Dermis blood vessel endothelial cell (primary cell): ENCODE measurements around the gene ZNF892. TPM values are rescaled to one million over a fixed set of nuclear protein-coding genes. Genes with fewer than 3 reads are reported as not detected.
A peak's percentile ranks its signal among the peaks of the same experiment; 100 is the strongest.
"Not testable (repeated sequence)": the region's sequence is repeated elsewhere in the genome, so short reads cannot be mapped to it uniquely, and the experiment has no call there.

Source experiments
- DNase-seq: peaks from one replicate; pipeline ENCODE4 v3.0.0; 2010
- total RNA-seq: library from RNA; depleted of rRNA; stranded (reverse); fragments of >200 nt; gene quantifications from 2 replicates; pipeline ENCODE4 v1.2.3, GENCODE V29; 2014

The ZNF892 gene
- total RNA-seq, 1 donor from 2014 or later: 8.7 TPM

- DNase-seq: peak; percentile 76
These were observed 24.4 kb downstream of the ZNF892 start for GRCh38 chr2:95231723-95232122.

GRCh38 chr2:95232232-95232631 is 24.9 kb downstream of the ZNF892 start:
- no peak for DNase-seq

GRCh38 chr2:95234286-95234785 is 27.0 kb downstream of the ZNF892 start:
- DNase-seq: no peak

- no peak for DNase-seq
These were observed 27.5 kb downstream of the ZNF892 start for GRCh38 chr2:95234816-95235215.

GRCh38 chr2:95238131-95238530 is 30.8 kb downstream of the ZNF892 start:
- DNase-seq: no peak

GRCh38 chr2:95240091-95240490 is 32.8 kb downstream of the ZNF892 start:
- DNase-seq: no peak

- no peak for DNase-seq
These were observed 33.2 kb downstream of the ZNF892 start for GRCh38 chr2:95240556-95240955.

GRCh38 chr2:95242084-95242483 is 34.8 kb downstream of the ZNF892 start:
- not testable (repeated sequence) for DNase-seq

Other genes with a start within 250 kb of the ZNF892 start
- gene MAL, start 181.8 kb upstream of the ZNF892 start, total RNA-seq: 0.88 and 4.8 TPM in 2 replicates
- gene MRPS5, start 85.7 kb upstream of the ZNF892 start, total RNA-seq: 56.3 and 62.7 TPM in 2 replicates
- gene ZNF514, start 47.7 kb upstream of the ZNF892 start, total RNA-seq: 8.7 and 14.0 TPM in 2 replicates
- gene ZNF2, start 41.7 kb upstream of the ZNF892 start, total RNA-seq: 8.8 and 12.4 TPM in 2 replicates
- gene PROM2, start 66.9 kb downstream of the ZNF892 start, total RNA-seq: 0.05 and 0.34 TPM in 2 replicates
- gene KCNIP3, start 89.8 kb downstream of the ZNF892 start, total RNA-seq: 0.14 and 0.51 TPM in 2 replicates
- gene FAHD2A, start 195.2 kb downstream of the ZNF892 start, total RNA-seq: 16.0 and 24.1 TPM in 2 replicates